Esophagus muscularis mucosa (tissue), 4 donors: Measurements from ENCODE around the gene MARF1.

Experiments
- CTCF ChIP-seq, 3 experiments: fragments of 200-600 bp in 2 of 3; fragments of 450-650 bp in 1 of 3; sonication (generic) in 2 of 3; IDR thresholded peaks; one replicate each; pipeline ENCODE4 v1.5.1; 2017 to 2019; ENCODE audit warnings: antibody characterized with exemption in 3 of 3, mild to moderate bottlenecking in 2 of 3, moderate library complexity in 1 of 3
- EP300 ChIP-seq: sonication (generic); formaldehyde crosslinking; IDR thresholded peaks from one replicate; pipeline ENCODE4 v1.6.1; 2017; ENCODE audit warnings: antibody characterized with exemption
- POLR2A ChIP-seq: fragments of 450-650 bp; IDR thresholded peaks from one replicate; pipeline ENCODE4 v1.6.1; 2017; ENCODE audit warnings: antibody characterized with exemption, moderate library complexity, mild to moderate bottlenecking, low read depth
- POLR2AphosphoS5 ChIP-seq, 2 donors: sonication (generic); formaldehyde crosslinking; IDR thresholded peaks; one replicate each; pipeline ENCODE4 v1.6.1; 2017; ENCODE audit warnings: antibody characterized with exemption in 2 of 2

- TF ChIP-seq POLR2A (no peak), CTCF (IDR thresholded peaks at IDR 0.05) (no peak), POLR2AphosphoS5 (IDR thresholded peaks at IDR 0.05) (no peak), EP300 (no peak)
These were observed 64.1 kb downstream of the MARF1 start for GRCh38 chr16:15578824-15579223.
